Posterior cingulate gyrus (tissue), 11 donors: Measurements from ENCODE around the gene PTPRR.
"Not testable (repeated sequence)": the region's sequence is repeated elsewhere in the genome, so short reads cannot be mapped to it uniquely, and the experiment has no call there.

Experiments used
- DNase-seq, 10 donors: peaks; one replicate each; pipeline versions ENCODE4 v3.0.0 to v3.0.0-alpha.2; 2020 to 2021; ENCODE audit warnings: mixed read lengths in 3 of 10
- intact Hi-C: fragments of 100-400 bp; cut with DNase I; formaldehyde crosslinking; loops from one replicate; pipeline ENCODE4 v1.15.1; 2023

Gene PTPRR

DNA sequence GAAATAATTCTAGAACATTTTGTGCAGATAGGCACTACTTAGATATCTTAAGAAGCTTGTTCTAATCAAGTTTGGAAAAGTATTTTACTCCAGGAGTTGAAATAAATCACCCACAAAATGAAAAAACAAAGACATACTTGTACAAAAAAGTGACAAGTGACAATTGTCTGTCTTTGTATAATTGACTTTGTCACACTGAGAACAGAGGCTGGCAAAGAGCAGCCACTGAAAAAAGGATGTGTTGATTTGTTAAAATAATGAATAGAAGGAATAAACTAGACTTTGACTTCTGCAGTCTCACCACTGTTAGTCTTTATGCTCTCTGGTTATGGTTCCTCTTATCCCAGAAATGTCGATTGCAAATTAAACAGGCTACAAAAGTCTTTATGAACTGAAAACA, 77.6 kb downstream of the PTPRR start:
- intact Hi-C loops = no loop called here
- DNase-seq = peak in 1 of 10 donors; percentile 20

- no peak for DNase-seq
- intact Hi-C loops = no loop called here
Measured at GRCh38 chr12:70842136-70842535, 78.4 kb downstream of the PTPRR start.

- no peak for DNase-seq
- intact Hi-C loops = no loop called here
Measured at GRCh38 chr12:70840656-70841350, 79.7 kb downstream of the PTPRR start.

DNA sequence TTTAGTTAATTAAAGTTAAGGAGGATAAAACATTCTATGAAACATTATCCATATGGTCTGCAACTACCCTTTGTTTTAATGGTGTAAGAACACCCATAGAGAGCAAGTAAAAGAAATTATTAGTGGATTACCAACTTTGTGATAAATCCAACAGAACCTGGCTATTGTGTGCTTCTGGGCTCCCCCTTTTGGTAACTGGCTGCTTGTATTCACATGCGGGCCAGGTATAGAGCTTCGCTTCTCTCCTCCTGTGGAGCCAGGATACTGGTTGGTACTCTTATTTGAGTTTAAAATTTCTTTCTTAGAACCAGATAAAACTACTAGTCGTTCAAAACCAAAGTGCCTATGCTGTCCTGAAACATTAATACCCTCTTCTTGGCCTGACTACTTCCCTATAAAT, 81.0 kb downstream of the PTPRR start:
- intact Hi-C loops = no loop called here
- no peak for DNase-seq

DNA sequence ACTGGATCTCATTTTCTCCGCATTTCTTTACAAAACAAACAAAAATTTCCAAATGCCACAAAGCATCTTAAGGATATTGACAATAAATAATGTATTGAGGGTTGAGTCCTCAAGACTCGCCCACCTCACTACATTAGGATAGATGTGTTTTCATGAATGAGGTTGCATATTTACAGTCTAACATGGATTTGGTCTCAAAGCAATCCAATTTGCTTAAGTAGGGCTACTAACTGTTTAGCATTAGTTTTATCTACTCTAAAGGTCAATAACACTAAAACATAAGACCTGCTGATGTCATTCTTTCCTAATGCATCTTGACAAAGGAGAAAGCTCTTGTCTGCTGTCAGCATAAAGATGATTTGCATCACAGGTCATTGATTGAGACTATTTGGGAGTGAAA, 82.4 kb downstream of the PTPRR start:
- intact Hi-C loops = no loop called here
- no peak for DNase-seq

DNA sequence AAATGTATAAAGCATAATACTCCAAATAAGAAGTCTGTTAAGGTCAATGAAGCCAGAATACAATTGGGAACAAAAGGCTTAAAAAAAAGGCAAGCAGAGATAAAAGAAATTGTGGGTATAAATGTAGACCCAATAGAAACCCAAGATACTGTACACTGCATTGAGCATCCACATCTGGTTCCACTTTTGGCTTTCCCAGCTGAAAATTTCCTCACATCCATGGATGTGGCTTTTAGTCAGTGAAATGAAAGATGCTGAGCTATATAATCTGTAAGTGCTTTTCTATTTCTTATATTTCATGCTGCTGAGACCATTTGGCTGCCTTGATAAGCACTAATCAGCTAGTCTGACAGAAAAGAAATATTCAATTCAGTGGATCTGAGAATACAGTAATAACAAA, 83.5 kb downstream of the PTPRR start:
- intact Hi-C loops = no loop called here

DNA sequence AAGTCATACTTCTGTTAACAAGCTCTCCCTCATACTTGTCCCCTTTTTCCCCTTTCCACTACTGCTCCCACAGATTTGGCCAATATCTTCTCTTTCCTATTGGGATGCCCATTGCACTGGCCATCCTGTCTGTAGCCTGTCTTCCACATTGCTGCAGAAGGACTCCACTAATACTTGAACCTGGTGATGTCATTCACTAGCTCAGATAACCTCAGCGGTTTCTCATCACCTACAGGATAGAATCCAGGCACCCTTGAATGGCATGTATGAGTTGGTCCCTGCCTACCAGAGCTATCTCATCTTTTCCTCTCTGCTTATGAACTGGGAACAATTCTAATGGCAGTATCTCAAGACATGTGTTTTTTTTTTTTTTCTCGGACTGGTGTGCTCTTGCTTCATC, 84.6 kb downstream of the PTPRR start:
- intact Hi-C loops = no loop called here
- DNase-seq = no peak

More for the DNA sequence above, 83.5 kb downstream of the PTPRR start:
- no peak for DNase-seq

- intact Hi-C loops = no loop called here
- DNase-seq = peak in 3 of 10 donors; percentile 12 to 17 (median 14)
Measured at GRCh38 chr12:70831543-70831942, 89.0 kb downstream of the PTPRR start.

DNA sequence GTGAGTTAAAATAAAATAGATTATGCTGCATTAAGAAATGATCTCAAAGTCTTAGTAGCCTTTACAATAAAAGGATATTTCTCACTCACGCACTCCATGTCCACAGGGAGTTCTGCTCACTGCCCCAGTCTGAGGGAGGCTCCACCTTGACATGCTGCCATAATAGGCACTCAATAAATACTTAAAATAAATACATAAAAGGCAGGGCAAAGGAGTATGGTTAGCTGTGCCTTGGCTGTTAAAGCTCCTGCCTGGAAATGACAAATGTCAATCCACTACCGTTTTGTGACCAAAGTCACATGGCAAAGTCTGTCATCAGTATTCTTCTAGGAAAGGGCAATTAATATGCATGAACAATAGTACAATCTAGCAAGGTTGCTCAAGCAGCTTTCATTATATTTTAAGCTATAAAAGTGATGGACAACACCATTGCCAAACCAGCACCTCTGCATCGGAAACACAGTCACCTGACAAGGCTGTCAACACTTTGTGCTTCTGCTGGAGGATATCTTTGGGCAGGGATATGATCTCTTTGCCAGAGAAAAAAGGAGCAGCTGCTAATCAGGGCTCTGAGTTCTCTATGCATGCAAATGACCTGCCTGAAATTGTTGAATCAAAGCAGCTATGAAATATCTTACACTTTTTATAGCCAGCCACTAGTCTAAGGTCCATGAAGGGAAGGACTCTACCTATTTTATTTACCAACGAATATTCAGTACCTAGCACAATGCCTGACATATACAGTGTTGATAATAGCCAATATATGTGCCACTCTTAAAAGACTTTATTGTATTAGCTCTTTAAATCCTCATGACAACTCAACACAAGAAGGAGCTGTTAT, 90.1 kb downstream of the PTPRR start:
- no peak for DNase-seq
- intact Hi-C loops = no loop called here

DNA sequence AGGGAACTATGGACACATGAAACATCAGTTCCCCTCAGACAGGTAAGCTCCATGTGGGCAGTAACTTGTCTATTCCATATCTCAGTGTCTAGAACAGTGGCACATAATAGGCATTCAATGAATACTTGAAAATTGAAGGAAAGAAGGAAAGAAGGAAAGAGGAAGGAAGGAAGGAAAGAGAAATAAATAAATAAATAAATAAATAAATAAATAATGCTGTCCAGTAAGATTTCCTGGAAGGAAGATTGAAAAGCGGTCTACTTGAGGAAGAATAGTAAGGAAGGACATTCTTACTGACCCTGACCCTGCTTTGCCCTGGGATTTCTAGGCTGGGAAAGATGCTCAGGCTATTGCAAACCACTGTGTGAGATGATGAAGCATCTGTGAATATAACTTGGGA, 91.5 kb downstream of the PTPRR start:
- DNase-seq = no peak
- intact Hi-C loops = no loop called here

GRCh38 chr12:70828351-70828750, 92.2 kb downstream of the PTPRR start:
- DNase-seq = no peak
- intact Hi-C loops = no loop called here

DNA sequence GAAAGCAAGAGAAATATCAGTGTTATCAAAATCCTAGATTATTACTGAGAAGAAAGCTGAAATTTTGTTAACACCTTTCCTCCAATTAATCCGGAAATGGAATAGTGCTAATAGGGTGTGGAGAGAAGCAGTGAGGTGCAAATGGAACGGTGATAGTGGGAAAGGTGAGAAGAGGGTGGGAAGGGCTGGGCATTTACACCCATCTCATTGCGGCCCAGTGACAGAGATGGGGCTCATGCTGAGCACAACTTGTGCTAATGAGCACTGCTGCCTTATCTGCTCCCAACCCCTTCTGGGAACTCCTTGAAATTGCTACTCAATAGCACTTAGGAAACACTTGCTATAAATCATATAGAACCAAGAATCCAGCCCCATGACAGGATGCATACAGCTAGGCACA, 94.4 kb downstream of the PTPRR start:
- no peak for DNase-seq
- intact Hi-C loops = no loop called here

DNA sequence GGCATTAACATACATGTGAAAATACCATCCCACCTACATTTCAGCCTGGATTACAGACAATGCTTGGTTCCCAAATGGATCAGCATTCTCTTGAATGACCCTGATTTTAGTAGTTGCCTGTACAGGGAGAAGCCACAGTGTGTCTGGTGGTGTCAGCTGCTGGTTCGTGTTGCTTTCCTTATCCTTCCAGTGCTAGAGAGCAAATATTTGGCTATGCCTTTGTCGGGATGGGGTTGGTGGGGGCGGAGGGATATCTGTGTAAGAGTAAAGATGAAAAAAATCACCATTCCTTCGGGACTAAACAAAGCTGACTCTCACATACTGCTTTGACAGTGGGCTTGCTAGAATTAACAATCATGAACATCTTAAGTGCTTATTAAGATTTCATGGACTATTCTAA, 96.0 kb downstream of the PTPRR start:
- intact Hi-C loops = no loop called here
- DNase-seq = no peak

DNA sequence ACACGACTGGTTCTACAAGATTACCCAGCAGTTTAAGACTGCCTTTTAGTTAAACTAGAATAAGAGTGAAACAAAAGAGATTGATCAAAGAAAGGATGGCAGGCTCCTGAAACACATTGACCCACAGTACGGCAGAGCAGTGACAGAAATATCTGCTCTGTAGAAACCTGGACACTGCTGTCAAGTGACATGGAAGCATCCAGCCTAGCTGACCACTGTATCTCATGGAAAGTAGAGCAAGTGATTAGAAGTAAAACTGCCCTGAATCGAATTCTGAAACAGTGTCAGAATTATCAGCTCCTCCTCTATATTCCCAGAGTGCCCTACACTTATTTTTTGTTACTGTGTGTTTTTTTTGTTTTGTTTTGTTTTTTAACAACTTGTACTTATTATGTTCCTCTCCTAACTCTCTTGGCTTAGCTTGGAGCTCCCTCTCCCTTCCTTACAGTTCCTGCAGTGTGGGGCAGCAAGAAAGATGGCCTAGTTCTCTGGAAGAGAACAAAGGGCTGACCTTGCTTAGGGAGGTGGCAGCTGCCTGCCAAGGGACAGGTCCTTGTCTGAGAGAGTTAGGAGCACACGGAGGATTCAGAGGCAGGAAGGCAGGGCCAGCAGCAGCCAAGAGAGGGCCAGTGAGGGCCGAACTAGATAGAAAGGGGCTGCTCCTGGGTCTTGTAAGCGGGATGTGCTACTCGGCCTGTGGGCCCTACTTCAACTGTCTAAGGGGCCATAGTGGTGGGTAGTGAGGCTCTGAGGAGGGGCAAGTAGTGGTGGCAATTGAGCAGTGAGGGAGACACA, 97.2 kb downstream of the PTPRR start:
- DNase-seq = no peak
- intact Hi-C loops = no loop called here

GRCh38 chr12:70822412-70822811, 98.1 kb downstream of the PTPRR start:
- no peak for DNase-seq
- intact Hi-C loops = no loop called here

DNA sequence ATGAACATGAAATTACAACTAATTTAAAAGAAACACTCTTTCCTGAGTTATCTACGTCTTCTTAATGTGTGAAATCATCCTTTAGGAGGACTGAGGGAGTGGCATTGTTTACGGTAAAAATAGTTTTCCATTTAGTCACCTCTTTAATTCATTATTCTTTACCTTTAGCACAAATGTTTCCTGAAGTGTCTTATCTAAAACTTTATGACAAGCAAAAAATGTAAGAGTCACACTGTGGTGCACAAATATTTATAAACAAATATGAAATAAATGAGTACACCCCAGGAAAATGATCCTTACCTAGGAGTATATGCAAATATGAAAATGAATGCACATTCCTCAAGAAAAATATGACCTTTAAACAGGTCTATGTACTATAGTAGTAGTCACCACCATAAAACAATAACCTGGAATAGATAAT, 104.6 kb downstream of the PTPRR start:
- no peak for DNase-seq
- intact Hi-C loops = no loop called here

GRCh38 chr12:70815056-70815455, 105.5 kb downstream of the PTPRR start:
- intact Hi-C loops = no loop called here
- DNase-seq = no peak

DNA sequence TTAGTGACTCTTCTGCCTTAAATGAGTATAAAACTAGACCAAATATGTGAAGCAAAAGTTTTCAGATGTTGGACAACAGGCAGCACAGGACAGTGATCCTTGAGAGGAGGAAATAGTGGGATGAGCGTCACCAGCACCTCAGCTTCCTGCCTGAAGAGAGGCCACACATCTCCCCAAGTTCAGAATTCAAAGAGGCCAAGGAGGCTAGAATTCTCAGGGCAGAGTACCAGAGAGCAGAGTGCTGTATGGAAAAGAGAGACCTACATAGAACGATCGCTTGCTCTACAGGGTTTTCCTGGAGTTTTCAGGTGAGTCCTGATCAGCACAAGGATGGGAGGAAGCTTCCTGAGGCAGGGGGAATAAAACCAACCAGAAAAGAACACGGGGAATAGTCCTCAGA, 107.0 kb downstream of the PTPRR start:
- DNase-seq = no peak
- intact Hi-C loops = no loop called here

- intact Hi-C loops = no loop called here
- no peak for DNase-seq
Measured at GRCh38 chr12:70812136-70812535, 108.4 kb downstream of the PTPRR start.

DNA sequence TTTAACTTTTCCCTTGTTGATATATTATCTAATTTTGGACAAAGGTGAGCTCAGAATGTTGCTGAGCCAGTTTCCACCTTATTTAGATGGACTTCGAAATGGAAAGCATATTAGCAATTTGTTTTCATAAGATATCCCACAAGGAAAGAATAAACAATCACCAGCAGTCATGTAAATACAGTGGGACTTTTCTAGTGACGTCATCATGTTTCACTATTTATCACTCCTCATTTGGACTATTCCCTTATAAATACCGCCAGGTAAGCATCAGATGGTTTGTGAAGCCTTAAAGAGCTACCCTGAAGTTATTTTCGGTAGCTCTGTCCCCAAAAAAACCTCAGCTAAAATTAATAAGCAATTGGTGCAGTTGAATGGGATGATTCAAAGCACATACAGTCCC, 110.7 kb downstream of the PTPRR start:
- intact Hi-C loops = no loop called here
- no peak for DNase-seq

GRCh38 chr12:70807993-70808392, 112.5 kb downstream of the PTPRR start:
- intact Hi-C loops, DNase-seq: not testable (repeated sequence)
